HK-2 (cell line): ENCODE measurements around the gene ILF3.

Experiments
- DNase-seq: peaks from one replicate; pipeline ENCODE4 v3.0.0-alpha.2; 2018; ENCODE audit not compliant: unreplicated experiment

The ILF3 gene

GRCh38 chr19:10730932-10731331 is 76.8 kb downstream of the ILF3 start:
- DNase-seq = no peak

- DNase-seq = no peak
These were observed 81.6 kb downstream of the ILF3 start for GRCh38 chr19:10735741-10736140.

- no peak for DNase-seq
These were observed 82.0 kb downstream of the ILF3 start for GRCh38 chr19:10736189-10736588.

GRCh38 chr19:10736916-10737551 is 82.9 kb downstream of the ILF3 start:
- DNase-seq = no peak

- DNase-seq = no peak
These were observed 83.6 kb downstream of the ILF3 start for GRCh38 chr19:10737722-10738121.

GRCh38 chr19:10740798-10741197 is 86.7 kb downstream of the ILF3 start:
- DNase-seq = no peak
